ENCODE measurements around the gene HLA-DOB.
A peak's percentile ranks its signal among the peaks of the same experiment; 100 is the strongest.
"Not testable (repeated sequence)": the region's sequence is repeated elsewhere in the genome, so short reads cannot be mapped to it uniquely, and the experiment has no call there.

HLA-DOB gene

DNA sequence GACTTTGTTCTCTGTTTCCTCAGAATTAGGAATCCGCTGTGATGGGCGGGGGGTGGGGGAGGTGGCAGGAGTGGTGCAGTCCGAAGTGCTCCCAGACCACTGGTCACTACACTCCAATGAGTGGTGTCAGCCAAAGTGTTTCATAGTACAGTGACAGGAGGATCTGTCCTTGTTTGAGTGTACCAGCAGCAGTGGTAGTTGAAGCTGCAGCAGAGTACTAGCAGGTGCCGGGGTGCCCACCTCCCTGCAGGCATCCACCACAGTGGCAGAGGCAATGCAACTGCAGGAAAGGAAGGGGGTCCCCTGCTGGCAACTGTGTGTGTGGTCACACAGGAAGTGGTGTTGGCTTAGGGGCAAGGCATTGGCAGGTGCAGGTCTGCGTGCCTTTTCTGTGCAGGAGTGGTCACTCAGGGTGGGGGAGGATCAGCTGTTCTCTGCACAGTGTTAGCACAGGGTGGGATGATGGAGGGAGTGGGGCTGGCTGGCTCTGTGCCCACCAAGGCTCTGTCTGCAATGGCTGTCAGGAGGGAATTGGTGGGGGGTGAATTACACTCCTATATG lies 9.7 kb downstream of the HLA-DOB start:
- no peak for DNase-seq

DNA sequence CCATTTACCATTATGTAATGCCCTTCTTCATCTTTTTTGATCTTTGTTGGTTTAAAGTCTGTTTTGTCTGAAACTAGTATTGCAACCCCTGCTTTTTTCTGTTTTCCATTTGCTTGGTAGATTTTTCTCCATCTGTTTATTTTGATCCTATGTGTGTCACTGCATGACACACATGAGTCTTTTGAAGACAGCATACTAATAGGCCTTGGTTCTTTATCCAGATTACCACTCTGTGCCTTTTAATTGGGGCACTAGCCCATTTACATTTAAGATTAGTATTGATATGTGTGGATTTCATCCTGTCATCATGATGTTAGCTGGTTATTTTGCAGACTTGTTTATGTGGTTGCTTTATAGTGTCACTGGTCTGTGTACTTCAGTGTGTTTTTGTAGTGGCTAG lies 11.4 kb downstream of the HLA-DOB start:
- DNase-seq, result not testable (repeated sequence)

DNA sequence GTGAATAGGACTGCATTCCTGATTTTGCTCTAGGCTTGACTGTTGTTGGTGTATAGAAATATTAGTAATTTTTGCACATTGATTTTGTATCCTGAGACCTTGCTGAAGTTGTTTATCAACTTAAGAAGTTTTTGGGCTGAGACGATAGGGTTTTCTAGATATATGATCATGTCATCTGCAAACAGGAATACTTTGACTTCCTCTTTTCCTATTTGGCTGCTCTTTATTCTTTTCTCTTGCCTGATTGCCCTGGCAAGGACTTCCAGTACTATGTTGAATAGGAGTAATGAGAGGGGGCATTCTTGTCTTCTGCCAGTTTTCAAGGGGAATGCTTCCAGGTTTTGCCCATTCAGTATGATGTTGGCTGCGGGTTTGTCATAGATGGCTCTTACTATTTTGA lies 13.4 kb downstream of the HLA-DOB start:
- DNase-seq, result no peak

DNA sequence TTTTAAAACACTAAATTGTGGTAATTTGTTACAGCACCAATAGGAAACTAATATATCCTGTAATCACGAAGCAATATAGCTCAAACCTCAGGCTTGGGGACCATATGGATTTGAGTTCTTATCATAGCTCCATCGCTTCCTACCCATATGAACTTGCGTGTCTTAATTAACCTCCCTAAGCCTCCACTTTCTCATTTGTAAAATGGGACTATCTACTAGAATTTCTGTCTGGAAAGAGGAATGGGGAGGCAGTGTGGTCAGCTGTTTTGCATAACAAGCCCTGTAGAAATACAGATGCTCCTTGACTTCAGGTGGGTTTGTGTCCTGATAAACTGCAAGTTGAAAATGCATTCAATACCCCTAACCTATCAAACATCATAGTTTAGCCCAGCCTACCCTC lies 17.1 kb downstream of the HLA-DOB start:
- no peak for DNase-seq

DNA sequence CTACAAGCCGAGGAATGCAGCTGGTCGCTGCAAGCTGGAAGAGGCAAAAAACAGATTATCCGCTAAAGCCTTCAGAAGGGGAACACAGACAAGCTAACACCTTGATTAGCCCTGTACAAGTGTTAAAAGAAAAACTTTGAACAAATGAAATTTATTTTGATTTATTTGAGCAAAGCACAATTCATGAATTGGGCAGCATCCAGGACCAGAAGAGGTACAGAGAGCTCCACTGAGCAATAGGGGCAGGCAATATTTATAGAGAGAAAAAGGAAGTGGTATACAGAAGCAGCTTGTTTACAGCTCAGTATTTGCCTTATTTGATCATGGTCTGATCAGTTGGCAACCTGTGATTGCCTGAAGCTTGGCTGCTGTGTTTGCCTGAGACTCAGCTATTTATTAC lies 17.6 kb downstream of the HLA-DOB start:
- DNase-seq, result no peak

DNA sequence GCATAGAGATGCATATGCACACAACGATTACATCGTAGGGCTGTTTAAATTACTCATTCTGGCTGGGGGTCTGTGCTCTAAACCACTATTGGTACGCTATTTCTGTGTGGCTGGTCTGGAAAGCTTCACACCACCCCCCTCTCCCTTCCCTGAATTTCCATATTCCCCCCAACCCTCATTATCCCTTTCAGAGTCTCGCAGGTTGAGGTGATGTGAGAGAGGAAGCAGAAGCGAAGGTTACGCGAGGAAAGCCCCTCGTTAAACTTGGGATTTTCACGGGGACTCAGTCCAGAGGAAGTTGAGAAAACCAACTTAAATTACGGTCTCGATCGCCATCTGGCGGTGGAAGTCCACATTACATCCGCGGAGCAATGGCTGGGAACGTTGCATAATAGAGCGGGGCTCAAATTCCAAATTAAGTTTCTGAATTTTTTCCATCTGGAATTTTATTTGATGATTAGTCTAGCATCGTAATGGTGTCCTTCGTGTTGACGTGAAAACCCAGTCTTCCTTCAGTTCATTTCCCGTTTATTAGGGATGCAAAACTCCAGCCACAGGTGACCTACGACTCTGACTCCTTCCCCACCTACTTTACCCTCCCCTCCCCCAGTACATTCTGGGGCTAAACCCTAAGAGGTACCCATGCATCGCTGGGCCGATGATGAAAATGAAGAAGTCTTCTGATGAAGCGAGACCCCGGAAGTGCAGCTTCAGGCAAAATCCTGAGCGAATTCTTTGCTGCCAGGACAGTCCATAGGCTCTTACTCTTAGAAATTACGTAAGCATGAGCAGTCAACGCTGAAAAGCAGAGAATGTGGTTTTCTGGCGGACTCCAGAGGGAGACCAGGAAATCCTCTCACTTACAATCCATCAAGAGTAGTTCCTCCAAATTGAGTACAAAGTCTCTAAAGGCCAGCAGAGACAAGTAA lies 19.7 kb downstream of the HLA-DOB start:
- peak; percentile 63 to 80 for DNase-seq

DNA sequence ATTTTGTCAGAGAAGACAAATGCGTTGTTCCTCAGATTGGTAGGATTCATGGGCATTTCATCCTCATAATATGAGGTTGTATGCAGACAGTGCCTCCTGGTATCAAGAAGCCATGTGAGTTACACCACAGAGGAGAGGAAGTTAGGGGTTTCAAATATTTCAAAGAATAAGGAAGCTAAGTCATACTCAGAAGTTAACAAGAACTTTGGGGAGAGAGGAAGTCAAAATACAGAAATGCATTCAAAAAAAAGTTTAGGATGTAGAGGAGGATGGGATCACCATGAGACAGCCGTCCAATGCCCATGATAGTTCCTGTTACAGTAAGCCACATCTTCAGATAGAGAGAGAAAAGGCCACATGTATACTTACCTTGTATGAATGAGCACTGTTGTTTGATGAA lies 22.3 kb downstream of the HLA-DOB start:
- DNase-seq, result no peak

DNA sequence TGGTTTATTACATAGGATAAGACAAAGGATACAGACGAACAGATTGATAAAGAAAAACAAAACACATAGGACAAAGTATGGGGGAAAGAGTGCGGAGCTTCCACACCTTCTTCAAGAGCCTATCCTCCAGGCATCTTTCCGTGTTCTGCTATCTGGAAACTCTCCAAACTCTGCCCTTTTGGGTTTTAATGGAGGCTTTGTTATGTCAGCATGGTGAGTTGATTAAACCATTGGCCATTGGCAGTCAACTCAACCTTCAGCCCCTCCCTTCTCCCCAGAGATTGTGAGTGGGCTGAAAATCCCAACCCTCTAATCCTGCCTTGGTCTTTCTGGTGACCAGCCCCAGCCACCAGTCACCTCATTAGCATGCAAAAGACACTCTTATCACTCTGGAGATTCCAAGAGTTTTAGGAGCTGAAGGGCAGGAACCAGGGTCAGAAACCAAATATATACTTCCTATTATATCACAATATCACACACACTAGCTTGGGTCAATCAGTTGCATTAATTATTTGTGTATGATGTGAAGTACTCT lies 23.8 kb downstream of the HLA-DOB start:
- DNase-seq, result no peak

DNA sequence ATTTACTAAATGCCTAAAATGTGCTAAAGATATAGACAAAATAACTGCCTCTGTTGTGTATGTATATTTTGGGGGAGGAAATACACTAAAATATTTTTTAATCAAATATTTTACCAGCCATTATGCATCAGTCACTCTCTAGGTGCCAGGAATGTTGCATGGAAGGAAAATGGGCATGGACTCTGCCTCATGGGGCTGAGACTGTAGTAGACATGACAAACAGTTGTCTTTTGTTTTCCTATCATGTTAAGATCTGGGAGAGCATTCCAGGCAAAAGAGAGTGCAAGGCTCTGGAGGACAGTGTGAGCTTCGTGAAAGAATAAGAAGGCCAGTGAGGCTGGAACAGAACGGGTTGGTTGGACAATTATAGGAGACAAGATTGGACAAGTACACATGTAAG lies 26.5 kb downstream of the HLA-DOB start:
- DNase-seq, result no peak

DNA sequence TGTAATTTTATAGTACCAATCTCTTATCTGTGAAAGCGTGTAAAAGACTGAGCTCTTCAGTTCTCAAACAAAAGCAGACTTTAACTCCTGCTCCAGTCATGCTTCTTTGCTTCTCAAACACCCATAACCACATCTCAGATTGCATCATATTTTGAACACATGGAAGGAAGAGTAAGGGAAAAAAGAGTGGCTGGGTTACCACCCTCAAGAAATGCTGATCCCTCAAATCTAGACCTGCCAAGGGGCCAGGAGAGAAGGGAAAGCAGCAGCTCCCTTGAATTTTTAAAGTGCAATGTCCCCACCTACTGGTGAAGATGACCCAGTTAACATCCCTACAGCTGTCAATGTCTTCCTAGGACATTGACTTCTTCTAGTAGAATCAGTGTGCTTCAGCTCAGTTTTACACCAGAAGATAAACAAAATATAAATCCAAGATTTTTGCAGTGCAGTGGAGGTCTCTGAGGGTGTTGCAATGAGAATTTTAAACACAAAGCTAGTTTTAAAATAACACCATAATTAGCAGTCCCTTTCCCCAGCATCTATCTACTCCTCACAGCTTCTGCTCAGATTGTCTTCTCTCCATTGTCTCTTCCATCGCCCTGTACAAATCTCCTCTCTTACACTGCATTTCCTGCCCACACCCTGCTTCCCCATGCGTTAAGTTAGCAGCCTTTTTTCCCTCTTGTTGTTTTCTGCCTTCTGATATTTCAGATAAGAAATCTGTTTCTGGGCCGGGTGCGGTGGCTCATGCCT lies 30.8 kb downstream of the HLA-DOB start:
- DNase-seq, result peak in 1 of 2 experiments; percentile 20

DNA sequence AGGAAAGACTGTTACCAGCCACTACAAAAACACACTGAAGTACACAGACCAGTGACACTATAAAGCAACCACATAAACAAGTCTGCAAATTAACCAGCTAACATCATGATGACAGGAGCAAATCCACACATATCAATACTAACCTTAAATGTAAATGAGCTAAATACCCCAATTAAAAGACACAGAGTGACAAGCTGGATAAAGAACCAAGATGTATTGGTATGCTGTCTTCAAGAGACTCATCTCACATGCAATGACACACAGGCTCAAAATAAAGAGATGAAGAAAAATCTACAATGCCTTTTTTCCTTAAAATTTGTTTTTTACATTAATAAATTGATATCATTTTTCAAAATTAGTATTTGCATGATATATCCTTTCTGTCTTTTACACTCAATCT lies 33.9 kb downstream of the HLA-DOB start:
- DNase-seq, result not testable (repeated sequence)

DNA sequence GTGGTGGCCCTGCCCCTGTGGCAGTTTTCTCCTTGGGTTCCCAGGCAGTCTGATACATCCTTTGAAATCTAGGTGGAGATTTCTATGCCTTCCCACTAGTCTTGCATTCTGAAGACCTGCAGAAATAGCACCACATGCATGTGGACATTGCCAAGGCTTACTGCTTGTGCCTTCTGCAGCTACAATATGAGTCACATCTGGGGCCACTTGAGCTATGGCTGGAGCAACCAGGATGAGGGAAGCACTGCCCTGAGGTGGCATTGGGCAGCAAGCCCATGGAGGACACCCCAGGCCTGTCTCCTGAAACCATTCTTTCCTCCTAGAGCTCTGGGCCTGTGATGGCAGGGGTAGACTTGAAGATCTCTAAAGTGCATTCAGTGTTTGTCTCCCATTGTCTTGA lies 37.8 kb downstream of the HLA-DOB start:
- no peak for DNase-seq

DNA sequence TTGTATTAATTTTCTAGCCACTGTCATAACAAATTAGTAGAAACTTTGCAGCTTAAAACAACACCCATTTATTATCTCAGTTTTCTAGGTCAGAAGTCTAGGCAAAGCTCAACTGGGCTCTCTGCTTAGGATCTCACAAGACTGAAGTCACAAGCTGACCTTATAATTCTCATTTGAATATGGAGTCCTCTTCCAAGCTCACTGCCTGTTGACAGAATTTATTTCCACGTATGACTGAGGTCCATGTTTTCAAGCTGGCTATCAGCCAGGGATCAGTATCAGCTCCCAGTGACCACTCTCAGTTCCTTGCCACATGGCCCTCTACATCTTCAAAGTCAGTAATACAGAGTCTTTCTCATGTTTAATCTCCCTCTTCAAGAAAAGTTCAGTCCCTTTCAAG lies 41.7 kb downstream of the HLA-DOB start:
- DNase-seq, result no peak

DNA sequence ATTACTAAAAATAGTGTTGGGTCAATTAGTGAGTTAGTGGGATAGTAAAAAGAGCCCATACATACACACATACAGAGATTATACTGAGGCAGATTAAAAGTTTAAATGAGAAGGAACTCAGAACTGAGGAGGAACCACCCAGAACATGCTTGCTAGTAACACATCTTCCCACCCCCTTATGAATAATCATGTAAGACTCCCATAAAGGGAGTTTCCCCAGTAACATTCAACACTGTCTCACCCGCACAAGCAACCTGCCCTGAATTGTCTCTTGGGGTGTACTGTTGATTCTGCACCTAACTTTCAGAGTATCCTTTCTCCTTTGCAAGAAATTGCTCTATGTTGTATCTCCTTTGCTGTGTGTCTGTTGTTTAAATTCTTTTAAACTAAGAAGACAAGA lies 42.4 kb downstream of the HLA-DOB start:
- no peak for DNase-seq

DNA sequence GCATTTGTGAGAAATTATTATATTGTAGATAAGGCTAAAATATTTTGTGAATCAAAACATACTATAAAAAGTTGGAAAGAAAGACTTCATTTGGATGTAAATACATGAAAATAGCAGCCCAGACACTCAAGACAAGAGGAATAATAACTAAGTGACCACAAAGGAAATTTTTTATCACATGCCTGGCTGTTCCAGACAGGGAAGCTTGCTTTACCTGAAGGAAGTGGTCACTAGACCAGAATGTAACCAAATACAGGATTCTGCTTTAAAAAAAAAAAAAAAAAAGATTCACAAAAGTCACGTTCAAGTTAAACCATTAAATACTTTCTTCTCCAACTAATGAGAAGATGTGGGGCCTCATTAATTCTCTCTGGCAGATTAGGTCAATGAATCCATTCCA lies 44.1 kb downstream of the HLA-DOB start:
- no peak for DNase-seq

DNA sequence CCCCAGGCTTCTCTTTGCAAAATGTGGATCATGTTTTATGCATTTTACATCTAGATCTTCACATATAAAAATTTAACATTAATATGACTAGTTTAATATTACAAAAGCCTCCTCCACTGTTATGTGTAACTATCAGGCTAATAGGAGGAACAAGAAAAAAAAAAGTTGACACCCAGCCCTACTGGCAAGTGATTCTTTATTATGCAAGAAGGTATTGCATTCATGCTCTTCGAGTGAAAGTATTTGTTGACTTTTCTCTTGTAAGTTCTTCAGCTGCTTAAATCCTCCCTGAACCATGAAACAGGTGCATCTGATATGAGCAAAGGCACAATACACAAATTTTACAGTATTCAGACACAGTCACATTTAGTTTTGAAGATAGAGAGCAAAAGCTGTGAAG lies 52.8 kb downstream of the HLA-DOB start:
- no peak for DNase-seq

DNA sequence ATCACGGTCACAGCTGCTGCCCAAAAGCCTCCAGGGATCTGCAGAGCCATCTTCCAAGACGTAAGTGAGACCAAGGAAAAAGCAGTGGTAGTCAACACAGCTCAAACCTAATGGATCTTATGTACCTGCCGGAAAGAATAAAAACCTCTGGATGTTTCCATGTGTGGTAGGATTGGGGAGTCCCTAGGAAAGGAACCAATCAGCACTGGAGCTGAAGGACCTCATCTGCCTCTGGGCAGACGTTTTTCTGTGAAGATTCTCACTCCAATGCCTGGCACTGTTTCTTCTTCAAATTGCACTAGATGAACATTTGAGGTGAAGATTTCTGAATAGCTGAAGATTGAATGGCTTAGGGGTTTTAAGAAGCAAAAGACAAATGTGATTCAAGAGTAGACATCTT lies 53.4 kb downstream of the HLA-DOB start, which contains the start of gene HLA-DQB2:
Gene HLA-DQB2 (minus strand): TSS at position 112 of the 400 bp plus-strand sequence. CDS start 62 bp downstream, at position 50.
- DNase-seq, result no peak
